Memory B cell (primary cell): ENCODE results near the gene DLG1.

Source experiments
- ATAC-seq: fragments of 150-1000 bp; cut with Tn5 transposase; 2 replicates; pipeline ENCODE4 v1.10.0; 2021; ENCODE audit warnings: low read depth, mild to moderate bottlenecking, moderate library complexity
- DNase-seq, 2 donors: peaks; one replicate each; pipeline ENCODE4 v3.0.0; 2022; ENCODE audit warnings: low spot score in 2 of 2
- H3K27ac Mint-ChIP-seq: one replicate; pipeline ENCODE4 v1.8.0; 2022; ENCODE audit warnings: mild to moderate bottlenecking, moderate library complexity, mixed read lengths
- H3K27me3 Mint-ChIP-seq: one replicate; pipeline ENCODE4 v1.8.0; 2022; ENCODE audit warnings: mixed read lengths
- H3K36me3 Mint-ChIP-seq: one replicate; pipeline ENCODE4 v1.8.0; 2022; ENCODE audit warnings: mild to moderate bottlenecking, mixed read lengths
- H3K4me1 Mint-ChIP-seq: one replicate; pipeline ENCODE4 v1.8.0; 2022; ENCODE audit warnings: mixed read lengths
- H3K4me3 Mint-ChIP-seq: one replicate; pipeline ENCODE4 v1.8.0; 2022; ENCODE audit warnings: mild to moderate bottlenecking, moderate library complexity, mixed read lengths
- H3K9me3 Mint-ChIP-seq: one replicate; pipeline ENCODE4 v1.8.0; 2022; ENCODE audit warnings: mixed read lengths

DLG1 gene

DNA sequence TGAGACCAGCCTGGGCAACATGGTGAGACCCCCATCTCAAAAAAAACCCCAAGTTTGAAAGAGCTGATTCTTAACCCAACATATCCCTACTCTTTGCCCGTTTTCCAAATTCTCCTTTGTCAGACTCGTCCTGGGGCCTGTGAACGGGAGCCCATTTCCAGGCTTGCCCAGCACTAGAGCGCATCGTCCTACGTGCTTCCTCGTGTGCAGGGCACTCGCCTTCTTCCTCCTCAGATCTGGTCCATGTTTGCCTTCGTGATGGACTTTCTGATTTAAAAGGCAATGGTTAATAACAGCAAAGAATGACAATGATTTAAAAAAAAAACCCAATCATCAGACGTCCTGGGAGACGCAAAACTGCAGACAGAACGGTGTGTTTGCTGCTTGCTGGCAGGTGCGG is 278.9 kb downstream of the DLG1 start:
- ATAC-seq (no peak), DNase-seq (no peak)
- Mint-ChIP-seq H3K4me1 (peaks cover 7% of the 10 kb centered on the region), H3K9me3 (no peaks in the 10 kb centered on the region), H3K4me3 (no peak overlapping the region), H3K36me3 (no peaks in the 10 kb centered on the region), H3K27me3 (peaks cover 1% of the 10 kb centered on the region), H3K27ac (no peak overlapping the region)

DNA sequence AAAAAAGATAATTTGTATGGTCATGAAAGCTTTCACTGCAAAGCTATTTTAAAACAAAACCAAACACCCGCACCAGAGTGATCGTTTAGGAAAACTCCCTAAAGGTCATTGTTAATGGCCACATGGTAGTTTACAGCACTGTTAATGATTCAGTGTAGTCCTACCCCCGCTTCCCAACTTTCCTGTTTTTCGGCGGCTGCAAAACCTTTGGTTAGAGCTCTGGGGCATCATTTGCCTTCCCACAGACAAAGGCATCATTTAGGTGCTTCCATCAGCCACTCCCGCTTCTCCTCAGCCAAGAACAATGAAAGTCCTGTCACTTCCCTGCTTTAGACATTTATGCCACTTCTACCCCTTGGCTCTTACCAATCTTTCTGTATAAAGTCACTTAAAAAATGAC is 279.4 kb downstream of the DLG1 start:
- H3K4me3 Mint-ChIP-seq, result no peak overlapping the region
- no peak overlapping the region for H3K27ac Mint-ChIP-seq
- DNase-seq (no peak), ATAC-seq (no peak)
- no peaks in the 10 kb centered on the region for H3K36me3 Mint-ChIP-seq
- peaks cover 7% of the 10 kb centered on the region for H3K4me1 Mint-ChIP-seq
- H3K9me3 Mint-ChIP-seq, result no peaks in the 10 kb centered on the region
- peaks cover 1% of the 10 kb centered on the region for H3K27me3 Mint-ChIP-seq

DNA sequence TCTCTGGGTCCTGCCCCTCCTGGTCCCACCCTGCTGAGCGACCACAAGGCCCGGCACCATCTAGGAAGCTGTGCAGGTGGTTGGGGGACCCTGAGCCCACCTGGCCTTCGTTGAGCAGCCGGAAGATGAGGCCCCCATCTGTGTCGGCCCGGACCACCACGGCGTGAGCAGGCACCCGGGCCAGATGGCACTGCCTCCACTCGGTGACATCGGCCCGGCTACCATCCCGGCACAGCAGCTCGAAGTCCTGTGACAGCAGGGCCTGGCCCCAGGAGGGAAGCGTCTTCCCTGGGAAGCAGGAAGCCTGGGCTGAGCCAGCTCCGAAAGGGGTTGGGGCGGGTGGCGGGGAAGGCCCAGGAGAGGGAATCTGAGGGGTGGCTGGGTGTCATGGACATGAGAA is 281.4 kb downstream of the DLG1 start:
- no peak for DNase-seq
- ATAC-seq, result no peak

DNA sequence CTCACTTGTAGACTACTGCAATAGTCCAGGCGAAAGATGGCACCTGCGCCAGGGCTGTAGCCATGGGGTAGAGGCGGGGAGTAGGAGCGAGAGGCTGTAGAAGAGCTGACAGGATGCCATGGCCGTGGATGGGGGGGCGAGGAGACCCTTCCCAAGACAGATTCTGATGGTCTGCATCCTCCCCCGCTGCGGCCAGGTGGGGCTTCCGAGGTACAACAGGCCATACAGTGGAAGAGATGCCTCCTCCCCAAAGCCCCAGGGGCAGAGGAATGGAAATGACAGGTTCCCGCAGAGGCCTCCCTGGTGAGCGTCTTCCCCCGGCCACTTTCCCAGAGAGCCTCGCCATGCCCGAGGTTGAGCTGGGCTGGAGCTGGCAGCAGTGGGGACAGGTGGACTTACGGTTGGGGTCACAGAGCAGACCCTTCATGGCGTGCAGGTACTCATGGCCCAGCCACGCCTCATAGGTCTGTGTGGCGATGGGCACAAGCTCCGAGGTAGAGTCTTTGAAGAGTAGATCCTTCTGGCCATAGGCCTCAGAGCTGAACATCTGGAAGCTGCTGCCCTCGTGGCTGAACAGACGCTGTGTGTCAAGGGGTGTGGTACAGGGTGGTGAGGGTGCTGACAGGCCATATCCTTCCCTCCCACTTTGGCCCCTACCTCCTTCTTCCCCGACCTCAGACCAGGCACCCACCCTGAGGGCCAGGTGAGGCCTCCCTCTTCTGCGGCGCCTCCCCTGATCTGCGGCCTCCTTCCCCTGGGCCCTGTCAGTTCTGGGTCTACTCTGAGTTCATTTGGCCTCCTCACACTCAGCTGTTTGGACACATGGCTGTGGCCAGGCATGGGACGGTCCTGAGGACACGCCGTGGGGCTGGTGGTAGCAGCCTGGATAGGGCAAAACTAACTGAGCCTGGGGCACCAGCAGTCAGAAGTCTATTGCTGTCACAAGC is 282.3 kb downstream of the DLG1 start:
- H3K9me3 Mint-ChIP-seq, result no peaks in the 10 kb centered on the region
- peaks cover 2% of the 10 kb centered on the region for H3K27me3 Mint-ChIP-seq
- DNase-seq (no peak), ATAC-seq (no peak)
- H3K4me3 Mint-ChIP-seq, result no peak overlapping the region
- no peaks in the 10 kb centered on the region for H3K36me3 Mint-ChIP-seq
- no peak overlapping the region for H3K27ac Mint-ChIP-seq
- no peaks in the 10 kb centered on the region for H3K4me1 Mint-ChIP-seq

More for the DNA sequence above, 281.4 kb downstream of the DLG1 start:
- H3K4me3 Mint-ChIP-seq, result no peak overlapping the region
- no peak overlapping the region for H3K27ac Mint-ChIP-seq
- no peaks in the 10 kb centered on the region for H3K9me3 Mint-ChIP-seq
- H3K27me3 Mint-ChIP-seq, result no peaks in the 10 kb centered on the region
- no peaks in the 10 kb centered on the region for H3K36me3 Mint-ChIP-seq
- no peaks in the 10 kb centered on the region for H3K4me1 Mint-ChIP-seq

DNA sequence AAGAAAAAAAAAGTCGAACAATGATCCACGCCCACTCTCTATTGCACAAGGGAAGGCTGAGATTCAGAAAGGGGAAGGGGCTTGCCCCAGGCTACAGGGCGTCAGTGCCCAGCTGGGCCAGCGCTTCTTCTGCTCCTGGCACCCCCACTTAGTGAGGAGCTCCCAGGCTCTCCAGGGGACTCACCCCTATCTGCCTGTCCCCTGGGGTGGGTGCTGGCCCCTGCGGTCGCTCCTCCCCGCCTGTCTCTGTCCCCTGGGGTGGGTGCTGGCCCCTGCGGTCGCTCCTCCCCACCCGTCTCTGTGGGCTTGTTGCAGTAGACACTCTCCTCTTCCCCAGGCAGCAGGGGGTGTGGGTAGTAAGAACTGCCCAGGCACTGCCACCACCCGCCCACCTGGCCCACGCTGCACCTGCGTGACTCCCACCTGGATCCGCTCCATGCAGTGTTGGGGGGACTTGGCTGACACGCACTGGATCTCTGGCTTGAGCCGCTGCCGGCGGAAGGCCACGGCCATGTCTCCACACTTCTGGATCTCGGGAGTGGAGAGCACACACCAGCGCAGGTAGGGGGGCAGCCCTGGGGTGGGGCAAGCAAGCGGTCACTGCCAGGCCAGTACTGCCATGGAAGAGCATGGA is 283.4 kb downstream of the DLG1 start:
- Mint-ChIP-seq H3K9me3 (no peaks in the 10 kb centered on the region), H3K36me3 (no peaks in the 10 kb centered on the region), H3K4me1 (no peaks in the 10 kb centered on the region), H3K4me3 (no peak overlapping the region), H3K27ac (no peak overlapping the region), H3K27me3 (peaks cover 2% of the 10 kb centered on the region)
- no peak for ATAC-seq
- DNase-seq, result no peak

DNA sequence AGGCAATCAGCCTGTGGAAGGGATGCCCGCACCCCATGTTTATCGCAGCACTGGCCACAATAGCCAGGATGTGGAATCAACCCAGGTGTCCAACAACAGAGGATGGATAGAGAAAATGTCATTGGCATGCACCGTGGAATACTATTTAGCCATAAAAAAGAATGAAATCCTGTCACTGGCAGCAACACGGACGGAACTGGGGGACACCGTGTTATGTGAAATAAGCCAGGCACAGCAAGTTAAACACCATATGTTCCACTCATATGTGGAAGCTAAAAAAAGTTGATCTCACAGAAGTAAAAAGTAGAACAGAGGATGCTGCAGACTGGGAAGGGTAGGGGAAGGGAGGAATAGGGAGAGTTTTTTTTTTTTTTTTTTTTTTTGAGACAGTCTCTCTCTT is 284.4 kb downstream of the DLG1 start:
- Mint-ChIP-seq H3K27ac (no peak overlapping the region), H3K9me3 (no peaks in the 10 kb centered on the region), H3K4me1 (no peaks in the 10 kb centered on the region), H3K36me3 (no peaks in the 10 kb centered on the region), H3K27me3 (peaks cover 3% of the 10 kb centered on the region), H3K4me3 (no peak overlapping the region)
- no peak for DNase-seq
- no peak for ATAC-seq

DNA sequence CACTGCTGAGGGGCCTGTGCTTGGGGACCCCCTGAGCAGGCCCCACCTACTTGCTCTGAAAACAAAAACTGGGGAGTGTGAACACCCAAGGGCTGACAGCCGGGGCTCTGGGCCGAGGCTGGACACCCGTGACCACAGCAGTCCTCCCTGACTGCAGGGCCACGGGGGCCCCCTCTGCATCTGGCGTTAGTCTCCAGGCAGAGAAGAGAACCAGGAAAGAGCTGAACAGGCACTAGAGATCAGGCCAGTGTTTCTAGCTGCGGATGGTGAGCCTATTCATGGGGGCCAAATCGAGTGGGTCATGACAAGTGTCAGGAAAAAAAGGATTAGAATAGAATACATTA is 285.9 kb downstream of the DLG1 start:
- Mint-ChIP-seq H3K27ac (no peak overlapping the region), H3K27me3 (peaks cover 4% of the 10 kb centered on the region), H3K4me3 (no peak overlapping the region), H3K9me3 (no peaks in the 10 kb centered on the region), H3K4me1 (no peaks in the 10 kb centered on the region), H3K36me3 (no peaks in the 10 kb centered on the region)
- ATAC-seq, result no peak
- DNase-seq, result no peak

DNA sequence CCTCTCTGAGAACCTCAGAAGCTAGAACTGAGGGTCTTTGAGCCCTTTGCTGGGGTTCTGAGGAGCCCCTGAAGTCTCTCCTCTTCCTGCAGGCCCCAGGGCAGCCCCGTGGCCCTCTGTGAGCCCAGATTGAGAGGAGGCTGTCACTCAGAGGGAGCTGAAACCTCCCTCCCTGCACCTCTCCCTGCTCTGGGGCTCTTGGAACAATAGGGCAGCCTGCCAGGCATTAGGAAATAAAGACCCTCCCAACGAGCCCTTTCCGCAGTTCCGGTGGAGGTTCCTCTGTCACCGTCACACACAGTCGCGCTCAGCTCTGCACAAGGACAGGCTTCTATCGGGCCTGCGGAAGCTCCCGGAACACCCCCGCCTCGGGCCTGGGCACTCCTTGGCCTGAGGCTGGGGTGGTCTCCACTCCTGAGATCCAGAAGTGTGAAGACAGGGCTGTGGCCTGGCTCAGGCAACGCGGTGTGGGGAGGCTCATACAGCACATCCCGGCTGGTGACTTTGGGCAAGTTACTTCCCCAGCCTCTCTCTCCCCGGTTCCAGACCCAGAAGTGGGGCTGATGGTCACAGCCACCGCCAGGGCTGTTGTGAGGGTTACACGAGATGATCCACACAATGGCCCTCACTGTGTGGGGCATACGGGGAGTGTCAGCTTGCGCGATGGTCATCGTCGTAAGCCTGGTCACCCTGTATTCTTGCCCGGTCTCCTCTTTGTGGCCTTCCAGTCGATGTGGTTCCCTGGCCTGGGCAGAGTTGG is 286.5 kb downstream of the DLG1 start:
- Mint-ChIP-seq H3K27ac (no peak overlapping the region), H3K9me3 (no peaks in the 10 kb centered on the region), H3K4me1 (no peaks in the 10 kb centered on the region), H3K27me3 (peaks cover 4% of the 10 kb centered on the region), H3K4me3 (no peak overlapping the region), H3K36me3 (no peaks in the 10 kb centered on the region)
- ATAC-seq (no peak), DNase-seq (no peak)

DNA sequence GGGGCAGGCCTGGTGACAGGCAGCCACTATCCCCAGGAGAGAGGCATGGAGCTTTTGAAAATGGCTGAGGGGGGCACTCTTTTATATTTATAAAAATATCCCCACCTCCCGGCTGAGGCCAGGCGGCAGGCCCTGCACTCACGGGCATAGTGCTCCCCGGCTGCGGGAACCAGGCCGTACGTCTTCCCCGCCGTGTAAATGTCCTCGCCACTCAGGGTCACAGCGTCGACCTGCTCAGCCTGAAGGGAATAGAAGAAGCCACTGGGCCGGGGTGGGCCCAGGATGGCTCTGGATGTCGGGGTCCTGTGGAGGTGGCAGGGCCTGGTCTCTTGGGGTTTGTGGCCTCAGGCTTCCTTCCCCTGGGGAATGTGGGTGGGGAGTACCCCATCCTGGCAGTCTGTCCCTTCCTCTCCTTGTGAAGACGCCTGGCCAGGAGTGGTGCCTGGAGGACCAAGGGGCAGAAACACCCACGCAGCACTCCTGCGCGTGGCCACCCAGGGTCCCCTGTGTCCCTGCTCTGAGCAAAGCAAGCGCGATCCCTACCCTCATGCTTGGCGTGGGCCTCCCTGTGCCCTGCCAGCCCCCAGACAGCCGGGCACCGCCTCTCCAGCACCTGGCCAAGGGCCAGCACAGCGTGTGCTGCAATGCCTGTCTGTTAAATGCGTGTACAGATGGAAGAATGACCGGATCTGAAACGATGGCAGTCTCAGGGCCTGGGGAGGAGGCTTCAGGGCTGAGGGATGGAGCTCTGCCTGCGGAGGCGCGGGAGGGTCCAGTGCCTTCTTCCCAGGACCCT is 287.7 kb downstream of the DLG1 start:
- Mint-ChIP-seq H3K27me3 (peaks cover 4% of the 10 kb centered on the region), H3K4me3 (no peak overlapping the region), H3K9me3 (no peaks in the 10 kb centered on the region), H3K27ac (no peak overlapping the region), H3K4me1 (no peaks in the 10 kb centered on the region), H3K36me3 (no peaks in the 10 kb centered on the region)
- DNase-seq, result no peak
- no peak for ATAC-seq

DNA sequence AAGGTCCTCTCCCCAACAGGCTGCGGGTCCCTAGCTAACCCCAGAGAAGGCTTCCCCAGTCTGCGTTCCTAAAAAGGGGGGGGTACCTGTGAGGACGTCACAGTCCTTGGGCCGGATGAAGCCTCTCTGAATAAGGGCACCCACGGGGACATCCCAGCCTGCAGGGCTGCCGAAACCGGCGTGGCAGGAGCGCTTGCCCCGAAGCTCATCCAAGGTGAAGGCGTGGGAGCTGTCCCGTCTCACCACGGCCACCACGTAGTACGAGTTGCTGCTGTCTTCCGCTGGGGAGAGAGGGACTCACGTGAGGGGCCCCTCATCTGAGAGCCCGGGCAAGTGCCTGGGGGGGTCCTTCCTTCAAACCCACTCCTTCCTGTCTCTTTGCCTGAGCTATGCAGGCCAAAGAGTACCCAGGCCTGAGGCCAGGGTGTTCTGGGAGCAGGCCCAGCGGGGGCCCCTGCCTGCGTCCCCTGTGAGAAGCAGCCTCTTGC is 288.8 kb downstream of the DLG1 start:
- ATAC-seq, result no peak
- Mint-ChIP-seq H3K4me3 (no peak overlapping the region), H3K4me1 (no peaks in the 10 kb centered on the region), H3K9me3 (no peaks in the 10 kb centered on the region), H3K36me3 (no peaks in the 10 kb centered on the region), H3K27ac (no peak overlapping the region), H3K27me3 (peaks cover 6% of the 10 kb centered on the region)
- no peak for DNase-seq

DNA sequence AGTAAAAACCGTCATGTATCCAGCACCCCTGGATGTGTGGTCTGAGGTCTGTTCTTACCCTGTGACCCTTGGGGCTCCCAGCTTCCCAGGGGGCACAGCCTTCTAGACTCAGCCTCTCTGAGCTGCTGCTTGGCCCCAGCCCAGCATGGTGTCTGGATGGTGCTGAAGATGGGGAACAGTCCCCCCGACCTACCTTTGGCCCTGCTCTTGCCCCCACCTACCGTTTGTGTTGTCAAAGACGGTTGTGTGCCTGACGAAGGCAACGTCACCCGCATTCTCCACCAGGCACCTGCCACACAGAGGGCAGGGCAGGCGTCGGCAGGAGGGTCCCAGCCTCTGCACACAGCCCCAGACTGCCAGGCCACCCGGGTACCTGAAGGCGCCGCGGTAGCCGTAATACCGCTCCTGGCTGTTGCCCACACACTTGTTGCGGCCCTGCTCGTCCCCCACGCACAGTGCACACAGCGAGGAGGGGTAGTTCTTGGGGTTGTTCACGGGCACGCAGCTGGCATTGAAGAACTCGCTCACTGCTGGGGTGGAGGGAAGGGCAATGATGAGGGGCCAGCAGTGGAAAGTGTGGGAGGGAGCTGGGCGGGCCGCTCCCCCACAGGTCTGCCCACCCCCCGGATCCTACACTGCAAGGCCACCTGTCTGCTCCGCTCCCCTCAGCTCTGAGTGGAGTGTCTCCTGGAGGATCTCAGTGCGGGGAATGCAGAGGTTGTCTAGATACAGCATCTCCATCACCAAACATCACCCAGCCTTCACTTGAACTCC is 289.8 kb downstream of the DLG1 start:
- Mint-ChIP-seq H3K9me3 (no peaks in the 10 kb centered on the region), H3K36me3 (no peaks in the 10 kb centered on the region), H3K4me1 (peaks cover 3% of the 10 kb centered on the region), H3K4me3 (no peak overlapping the region), H3K27ac (no peak overlapping the region), H3K27me3 (peaks cover 6% of the 10 kb centered on the region)
- ATAC-seq (no peak), DNase-seq (no peak)

DNA sequence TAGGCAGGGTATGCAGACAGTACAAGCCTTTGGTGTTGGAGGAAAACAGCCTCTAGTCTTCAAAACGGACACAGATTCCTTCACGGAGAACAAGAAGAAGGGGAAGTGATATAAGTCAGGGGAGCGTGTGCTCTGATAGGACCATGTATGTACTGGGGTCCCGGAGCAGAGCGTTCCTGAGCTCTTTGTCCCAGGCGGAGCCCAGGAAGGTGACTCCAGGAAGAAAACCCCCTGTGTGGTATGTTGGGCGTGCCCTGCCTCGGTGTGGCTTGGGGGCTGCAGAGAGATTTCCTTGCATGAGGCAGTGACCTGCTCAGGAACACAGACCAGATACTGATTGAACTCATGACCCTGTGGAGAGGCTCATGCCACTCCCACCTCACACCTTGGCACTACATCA is 290.5 kb downstream of the DLG1 start:
- Mint-ChIP-seq H3K27ac (no peak overlapping the region), H3K27me3 (peaks cover 6% of the 10 kb centered on the region), H3K36me3 (no peaks in the 10 kb centered on the region), H3K9me3 (no peaks in the 10 kb centered on the region), H3K4me1 (peaks cover 3% of the 10 kb centered on the region), H3K4me3 (no peak overlapping the region)
- ATAC-seq (no peak), DNase-seq (no peak)

DNA sequence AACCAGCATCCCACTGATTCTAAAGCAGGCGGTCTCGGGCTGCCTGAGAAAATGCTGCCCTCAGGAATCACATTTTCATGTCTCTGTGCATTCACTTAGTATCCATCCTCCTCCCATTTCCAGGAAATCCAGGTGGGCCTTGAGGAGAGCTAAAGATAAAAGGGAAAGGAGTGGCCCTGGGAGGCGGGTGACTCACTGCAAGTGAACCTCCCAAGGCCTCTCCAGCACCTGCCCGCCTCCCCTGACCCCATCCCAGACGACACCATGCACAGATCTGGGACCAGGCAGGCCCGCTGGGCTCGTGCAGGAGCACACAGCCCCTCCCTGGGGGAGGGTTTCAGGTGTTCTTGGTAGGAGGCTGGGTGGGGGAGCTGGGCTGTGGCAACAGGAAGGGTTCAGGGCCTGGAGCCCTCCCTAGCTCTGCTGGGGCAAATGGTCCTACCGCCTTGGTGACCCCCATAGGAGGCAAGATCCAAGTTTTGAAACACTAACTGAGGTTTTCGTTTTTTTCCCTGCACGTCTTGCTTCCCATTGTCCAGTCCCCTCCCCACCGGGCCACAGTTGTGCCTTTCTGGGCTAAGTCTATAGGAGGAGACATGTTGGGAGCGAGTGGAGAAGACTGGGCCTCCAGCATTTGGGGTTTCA is 291.0 kb downstream of the DLG1 start:
- no peak for DNase-seq
- ATAC-seq, result no peak
- no peaks in the 10 kb centered on the region for H3K36me3 Mint-ChIP-seq
- no peak overlapping the region for H3K27ac Mint-ChIP-seq
- no peaks in the 10 kb centered on the region for H3K9me3 Mint-ChIP-seq
- H3K4me1 Mint-ChIP-seq, result peaks cover 3% of the 10 kb centered on the region
- H3K4me3 Mint-ChIP-seq, result no peak overlapping the region
- peaks cover 6% of the 10 kb centered on the region for H3K27me3 Mint-ChIP-seq
